Mucosa of descending colon (tissue), 3 donors: ENCODE data around the gene SH3TC1. TPM values are rescaled to one million over a fixed set of nuclear protein-coding genes. Genes with fewer than 3 reads are reported as not detected.

Source experiments
- ATAC-seq: fragments of 200-7000 bp; cut with Tn5 transposase; one replicate; pipeline ENCODE4 v1.9.1; 2020; ENCODE audit warnings: mild to moderate bottlenecking, moderate library complexity
- DNase-seq, 3 donors: peaks; one replicate each; pipeline ENCODE4 v3.0.0-alpha.2; 2020
- H3K36me3 ChIP-seq: fragments of 200-600 bp; one replicate; pipeline ENCODE4 v1.8.0; 2021; ENCODE audit warnings: low read depth, mild to moderate bottlenecking
- H3K4me1 ChIP-seq: fragments of 200-600 bp; one replicate; pipeline ENCODE4 v1.8.0; 2021; ENCODE audit warnings: low read depth, mild to moderate bottlenecking
- H3K4me3 ChIP-seq: fragments of 200-600 bp; one replicate; pipeline ENCODE4 v1.8.0; 2021; ENCODE audit warnings: mild to moderate bottlenecking
- H3K9me3 ChIP-seq: fragments of 200-600 bp; one replicate; pipeline ENCODE4 v1.8.0; 2021; ENCODE audit warnings: mild to moderate bottlenecking
- intact Hi-C, 2 donors: fragments of 100-400 bp; cut with DNase I in 1 of 2; cut with micrococcal nuclease in 1 of 2; formaldehyde crosslinking; loops; one replicate each; pipeline versions ENCODE4 v1.11.0 to v1.11.1; 2022; cut with DNase I, micrococcal nuclease
- total RNA-seq, 3 donors: library from RNA; stranded (reverse); fragmentation: NEBNext Ultra II Directional in 2 of 3; extraction: Animal tissue kit (Norgen Biotek cat#: 25700) in 2 of 3; gene quantifications; one replicate each; pipeline versions ENCODE4 v1.2.1 to v1.2.4, GENCODE V29; 2021 to 2023
- TF ChIP-seq, protein P1 (sequence below): fragments of 200-600 bp; IDR thresholded peaks from one replicate; pipeline ENCODE4 v1.8.0; 2022; ENCODE audit warnings: antibody characterized with exemption, mild to moderate bottlenecking
- donor health status: DM: no; HTN: no; CAD: no; lungs with moderate emphysema.
- donor health status: DM: no; HTN: no; CAD: no.
- donor health status: DM: no; HTN: yes; CAD: no.

SH3TC1 gene
- total RNA-seq, 3 donors from 2014 or later = 10.3 to 13.6 (median 11.7) TPM

DNA sequence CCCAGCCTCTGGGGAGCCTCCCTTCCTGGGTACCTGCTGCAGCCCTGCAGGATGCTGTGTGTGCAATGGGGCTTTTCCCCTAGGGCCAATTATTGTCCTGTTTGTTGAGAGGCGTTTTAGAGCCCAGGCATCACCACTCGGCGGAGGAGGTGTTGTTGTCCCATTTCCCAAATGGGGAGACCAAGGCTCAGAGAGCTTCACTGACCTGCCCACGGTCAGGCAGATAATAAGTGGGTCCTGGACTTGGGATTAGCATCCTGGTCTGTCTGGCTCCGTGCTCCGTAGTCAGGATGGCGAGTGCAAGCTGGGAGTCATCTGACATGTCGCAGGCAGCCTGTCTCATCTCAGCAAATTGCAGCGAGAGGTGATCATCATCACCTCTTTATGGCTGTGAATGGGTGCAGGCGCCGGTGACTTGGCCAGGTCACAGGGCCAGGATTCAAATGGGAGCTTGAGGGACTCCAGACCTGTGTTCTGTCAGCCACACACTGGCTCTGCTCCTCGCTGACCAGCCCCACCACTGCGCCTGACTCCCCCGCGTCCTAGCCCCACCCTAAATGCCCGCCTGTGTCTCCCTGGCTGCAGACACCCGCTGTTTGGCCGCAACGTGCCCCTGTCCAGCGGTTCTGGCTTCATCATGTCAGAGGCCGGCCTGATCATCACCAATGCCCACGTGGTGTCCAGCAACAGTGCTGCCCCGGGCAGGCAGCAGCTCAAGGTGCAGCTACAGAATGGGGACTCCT lies 87.1 kb downstream of the SH3TC1 start:
- TF ChIP-seq, protein P1, sequence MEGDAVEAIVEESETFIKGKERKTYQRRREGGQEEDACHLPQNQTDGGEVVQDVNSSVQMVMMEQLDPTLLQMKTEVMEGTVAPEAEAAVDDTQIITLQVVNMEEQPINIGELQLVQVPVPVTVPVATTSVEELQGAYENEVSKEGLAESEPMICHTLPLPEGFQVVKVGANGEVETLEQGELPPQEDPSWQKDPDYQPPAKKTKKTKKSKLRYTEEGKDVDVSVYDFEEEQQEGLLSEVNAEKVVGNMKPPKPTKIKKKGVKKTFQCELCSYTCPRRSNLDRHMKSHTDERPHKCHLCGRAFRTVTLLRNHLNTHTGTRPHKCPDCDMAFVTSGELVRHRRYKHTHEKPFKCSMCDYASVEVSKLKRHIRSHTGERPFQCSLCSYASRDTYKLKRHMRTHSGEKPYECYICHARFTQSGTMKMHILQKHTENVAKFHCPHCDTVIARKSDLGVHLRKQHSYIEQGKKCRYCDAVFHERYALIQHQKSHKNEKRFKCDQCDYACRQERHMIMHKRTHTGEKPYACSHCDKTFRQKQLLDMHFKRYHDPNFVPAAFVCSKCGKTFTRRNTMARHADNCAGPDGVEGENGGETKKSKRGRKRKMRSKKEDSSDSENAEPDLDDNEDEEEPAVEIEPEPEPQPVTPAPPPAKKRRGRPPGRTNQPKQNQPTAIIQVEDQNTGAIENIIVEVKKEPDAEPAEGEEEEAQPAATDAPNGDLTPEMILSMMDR = no peak
- intact Hi-C loops = no loop called here
- Histone ChIP-seq H3K4me1 (no peaks in the 10 kb centered on the region), H3K9me3 (no peaks in the 10 kb centered on the region), H3K36me3 (no peaks in the 10 kb centered on the region), H3K4me3 (no peak overlapping the region)
- DNase-seq (peak in 2 of 3 donors; percentile 4 to 30), ATAC-seq (no peak)

GRCh38 chr4:8286719-8287342 lies 87.7 kb downstream of the SH3TC1 start:
- DNase-seq (peak in 1 of 3 donors; percentile 40), ATAC-seq (no peak)
- Histone ChIP-seq H3K4me1 (no peaks in the 10 kb centered on the region), H3K9me3 (no peaks in the 10 kb centered on the region), H3K4me3 (no peak overlapping the region), H3K36me3 (no peaks in the 10 kb centered on the region)
- TF ChIP-seq, protein P1 = no peak
- intact Hi-C loops = no loop called here

DNA sequence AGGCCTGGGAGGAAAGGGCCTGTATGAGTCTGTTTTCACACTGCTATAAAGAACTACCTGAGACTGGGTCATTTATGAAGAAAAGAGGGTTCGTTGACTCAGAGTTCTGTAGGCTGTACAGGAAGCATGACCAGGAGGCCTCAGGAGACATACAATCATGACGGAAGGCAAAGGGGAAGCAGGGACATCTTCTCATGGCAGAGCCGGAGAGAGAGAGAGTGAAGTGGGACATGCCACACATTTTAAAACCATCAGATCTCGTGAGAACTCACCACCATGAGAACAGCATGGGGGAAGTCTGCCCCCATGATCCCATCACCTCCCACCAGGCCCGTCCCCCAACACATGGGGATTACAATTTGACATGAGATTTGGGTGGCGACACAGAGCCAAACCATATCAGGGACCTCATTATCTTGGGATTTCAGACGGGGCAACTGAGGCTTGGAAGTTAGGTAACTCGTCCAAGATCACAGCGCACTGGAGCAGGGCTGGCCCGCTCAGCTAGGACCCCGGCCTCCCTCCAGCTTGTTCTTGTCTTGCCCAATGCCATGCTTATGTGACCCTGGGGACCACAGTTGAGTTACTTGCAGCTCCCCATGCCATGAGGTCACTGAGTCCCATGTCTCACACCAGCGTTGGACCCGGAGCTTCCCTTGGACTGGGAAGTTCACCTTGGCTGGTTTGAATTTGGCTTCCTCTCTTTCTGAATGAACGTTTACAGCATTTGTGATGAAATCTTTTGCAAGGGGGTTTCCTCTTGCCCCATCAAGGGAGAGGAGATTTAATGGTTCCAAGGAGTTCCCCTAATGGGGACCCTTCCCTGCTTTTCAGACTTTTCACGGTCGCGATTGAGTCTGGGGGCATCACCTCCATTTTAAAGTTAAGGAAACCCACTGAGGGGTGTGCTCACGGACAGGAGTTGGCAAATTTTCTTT lies 88.5 kb downstream of the SH3TC1 start:
- Histone ChIP-seq H3K4me1 (no peaks in the 10 kb centered on the region), H3K36me3 (no peaks in the 10 kb centered on the region), H3K9me3 (no peaks in the 10 kb centered on the region), H3K4me3 (no peak overlapping the region)
- intact Hi-C loops = no loop called here
- DNase-seq (peak in 2 of 3 donors; percentile 7 to 23), ATAC-seq (no peak)
- TF ChIP-seq, protein P1 = no peak

- intact Hi-C loops = no loop called here
- Histone ChIP-seq H3K4me1 (no peaks in the 10 kb centered on the region), H3K9me3 (no peaks in the 10 kb centered on the region), H3K36me3 (no peaks in the 10 kb centered on the region), H3K4me3 (no peak overlapping the region)
- TF ChIP-seq, protein P1 = no peak
- no peak for ATAC-seq
- peak in 2 of 3 donors; percentile 13 to 33 for DNase-seq
These were observed 90.2 kb downstream of the SH3TC1 start for GRCh38 chr4:8289151-8289750.
